Panc1 (cell line): Measurements from ENCODE around the gene MYMK. TPM values are rescaled to one million over a fixed set of nuclear protein-coding genes. Genes with fewer than 3 reads are reported as not detected.

Experiments
- ATAC-seq: fragments of 200-7000 bp; cut with Tn5 transposase; 2 replicates; pipeline ENCODE4 v1.9.1; 2020; ENCODE audit warnings: mild to moderate bottlenecking, moderate library complexity
- BruUV-seq: library from RNA; stranded (reverse); fragments of 400-500 nt; replicated peaks from 2 replicates; lab custom pipeline; 2021; lab: Mats Ljungman, UMichigan
- CTCF ChIA-PET: fragments of 300-600 bp; sonication (Branson Sonifier 250); formaldehyde crosslinking; loops from one replicate; lab custom pipeline; 2022; ENCODE audit warnings: antibody characterized with exemption; lab: Charles Lee
- POLR2A ChIA-PET: fragments of 300-600 bp; sonication (Branson Sonifier 250); formaldehyde crosslinking; loops from one replicate; lab custom pipeline; 2022; ENCODE audit warnings: antibody characterized with exemption; lab: Charles Lee
- DNase-seq: peaks from one replicate; pipeline ENCODE4 v3.0.0-alpha.2; 2010; ENCODE audit warnings: low read depth, low spot score
- H3K27ac ChIP-seq: 2 replicates; pipeline ENCODE4 v1.5.1; 2011; ENCODE audit warnings: mild to moderate bottlenecking, low read length, inconsistent platforms
- H3K27me3 ChIP-seq: fragments of 200-500 bp; sonication (Bioruptor generic); 2 replicates; pipeline ENCODE4 v1.6.0; 2014; ENCODE audit warnings: low read length, inconsistent platforms; ENCODE audit not compliant: control insufficient read depth, insufficient read depth
- H3K36me3 ChIP-seq: fragments of 200-500 bp; sonication (Bioruptor generic); 2 replicates; pipeline ENCODE4 v1.5.1; 2014; ENCODE audit warnings: inconsistent platforms, mild to moderate bottlenecking, low read length, moderate library complexity; ENCODE audit not compliant: control insufficient read depth, insufficient read depth
- H3K4me1 ChIP-seq: 2 replicates; pipeline ENCODE4 v1.5.1; 2011; ENCODE audit warnings: inconsistent platforms, mild to moderate bottlenecking, low read length, moderate library complexity; ENCODE audit not compliant: control insufficient read depth, insufficient read depth
- H3K4me3 ChIP-seq, 2 experiments: 2 replicates each; pipeline ENCODE4 v1.5.1; 2011 to 2012; ENCODE audit warnings: low read depth in 2 of 2, low read length in 2 of 2, mild to moderate bottlenecking in 2 of 2, inconsistent platforms in 1 of 2, moderate library complexity in 1 of 2
- H3K9me3 ChIP-seq: fragments of 200-500 bp; sonication (Bioruptor generic); 2 replicates; pipeline ENCODE4 v1.5.1; 2014; ENCODE audit warnings: low read depth, mild to moderate bottlenecking, inconsistent platforms, low read length, moderate library complexity; ENCODE audit not compliant: control insufficient read depth, insufficient read depth
- CTCF ChIP-seq: fragments of 450-650 bp; IDR thresholded peaks from 2 replicates; pipeline ENCODE4 v1.5.1; 2017; ENCODE audit warnings: mild to moderate bottlenecking
- POLR2AphosphoS5 ChIP-seq: IDR thresholded peaks from 2 replicates; pipeline ENCODE4 v1.6.1; 2012; ENCODE audit warnings: mild to moderate bottlenecking, low read depth, low read length, moderate library complexity
- REST ChIP-seq, 2 experiments: IDR thresholded peaks; 2 replicates each; pipeline ENCODE4 v1.6.1; 2011 to 2012; ENCODE audit warnings: low read depth in 2 of 2, control low read depth in 1 of 2, low read length in 1 of 2, mild to moderate bottlenecking in 1 of 2, moderate library complexity in 1 of 2; ENCODE audit not compliant: insufficient read depth in 1 of 2
- SIN3A ChIP-seq: IDR thresholded peaks from 2 replicates; pipeline ENCODE4 v1.6.1; 2012; ENCODE audit warnings: low read depth, mild to moderate bottlenecking, low read length, moderate library complexity, borderline replicate concordance; ENCODE audit not compliant: insufficient read depth
- TCF7L2 ChIP-seq: IDR thresholded peaks from 2 replicates; pipeline ENCODE4 v1.6.1; 2011; ENCODE audit warnings: mild to moderate bottlenecking, low read depth, low read length, inconsistent platforms
- in situ Hi-C: cut with HindIII; loops from 2 replicates; pipeline ENCODE4 v1.10.0; 2016; ENCODE audit warnings: low sequenced_read_pairs, low pct_unique_long_range_greater_than_20kb
- intact Hi-C: fragments of 100-400 bp; cut with micrococcal nuclease; formaldehyde crosslinking; loops from one replicate; pipeline ENCODE4 v1.10.0; 2022; ENCODE audit not compliant: unreplicated experiment
- total RNA-seq: library from RNA; stranded (reverse); gene quantifications from one replicate; pipeline ENCODE4 v1.2.1, GENCODE V29; 2021; ENCODE audit not compliant: unreplicated experiment

The MYMK gene
- total RNA-seq, 1 experiment from 2014 or later, result not detected

GRCh38 chr9:133513214-133514100, 11.3 kb downstream of the MYMK start:
- Histone ChIP-seq H3K4me1 (peaks cover 16% of the 10 kb centered on the region), H3K27ac (no peak overlapping the region), H3K36me3 (no peaks in the 10 kb centered on the region), H3K4me3 (no peak overlapping the region), H3K9me3 (no peaks in the 10 kb centered on the region), H3K27me3 (no peaks in the 10 kb centered on the region)
- no peak for ATAC-seq
- intact Hi-C loops, result no loop called here
- CTCF ChIA-PET, result interaction anchor here (0.6 kb wide), 1 partner anchor 229 kb away, joined by 3 read pairs; no protein-coding TSS in a partner anchor
- POLR2A ChIA-PET, result no interaction called here
- TF ChIP-seq SIN3A (no peak), REST (IDR thresholded peaks at IDR 0.05; ENCODE audit: insufficient read depth in 1 of 2, low read depth in 2 of 2, low read length in 1 of 2) (no peak), CTCF (no peak), TCF7L2 (no peak), POLR2AphosphoS5 (no peak)
- BruUV-seq, result no TSS peak
- no peak for DNase-seq
- in situ Hi-C loops, result no loop called here

- POLR2A ChIA-PET, result no interaction called here
- intact Hi-C loops, result no loop called here
- in situ Hi-C loops, result no loop called here
These were observed 12.2 kb downstream of the MYMK start for GRCh38 chr9:133512253-133513213.

More at GRCh38 chr9:133512253-133513213, 12.2 kb downstream of the MYMK start:
- H3K36me3 ChIP-seq, result no peaks in the 10 kb centered on the region
- no peak for DNase-seq
- no peaks in the 10 kb centered on the region for H3K9me3 ChIP-seq
- TF ChIP-seq CTCF (no peak), POLR2AphosphoS5 (no peak), SIN3A (no peak), TCF7L2 (no peak), REST (IDR thresholded peaks at IDR 0.05; ENCODE audit: insufficient read depth in 1 of 2, low read depth in 2 of 2, low read length in 1 of 2) (no peak)
- no TSS peak for BruUV-seq
- H3K4me1 ChIP-seq, result peaks cover 21% of the 10 kb centered on the region
- no peak overlapping the region for H3K27ac ChIP-seq
- no peak for ATAC-seq
- no peak overlapping the region for H3K4me3 ChIP-seq
- no peaks in the 10 kb centered on the region for H3K27me3 ChIP-seq
- CTCF ChIA-PET, result interaction anchor here (0.6 kb wide), 1 partner anchor 230 kb away, joined by 3 read pairs; no protein-coding TSS in a partner anchor
